NCI-H2029 treated with DMSO at 0.1 percent for 48 hours (cell line): ENCODE measurements around the gene CX3CR1.

ENCODE experiments used
- DNase-seq: peaks from one replicate; lab custom pipeline; 2025; lab: John Stamatoyannopoulos, UW

Gene CX3CR1

DNA sequence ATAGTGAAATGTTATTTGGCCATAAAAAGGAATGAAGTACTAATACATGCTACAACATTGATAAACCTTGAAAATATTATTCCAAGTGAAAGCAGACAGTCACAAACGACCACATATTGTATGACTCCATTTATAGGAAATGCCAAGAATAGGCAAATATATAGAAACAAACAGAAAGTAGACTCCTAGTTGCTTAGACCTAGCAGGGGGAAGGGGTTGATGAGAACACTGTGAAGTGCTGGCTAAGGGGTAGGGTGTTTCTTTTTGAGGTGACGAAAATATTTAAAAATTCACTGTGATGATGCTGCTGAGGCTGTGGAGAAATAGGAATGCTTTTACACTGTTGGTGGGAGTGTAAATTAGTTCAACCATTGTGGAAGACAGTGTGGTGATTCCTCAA is 56.9 kb downstream of the CX3CR1 start:
- DNase-seq = no peak

DNA sequence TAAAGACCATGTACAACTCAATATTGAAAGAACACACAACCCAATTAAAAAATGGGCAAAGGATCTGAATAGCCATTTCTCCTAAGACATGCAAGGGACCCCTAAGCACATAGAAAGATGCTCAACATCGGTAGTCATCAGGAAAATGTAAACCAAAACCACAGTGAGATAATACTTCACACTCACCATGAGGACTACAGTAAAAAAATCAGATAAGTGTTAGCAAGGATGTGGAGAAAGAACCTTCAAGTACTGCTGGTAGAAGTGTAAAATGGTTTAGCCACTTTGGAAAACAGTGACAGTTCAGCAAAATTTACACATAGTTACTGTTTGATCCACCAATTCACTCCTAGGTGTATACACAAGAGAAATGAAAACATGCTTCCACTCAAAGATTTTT is 57.4 kb downstream of the CX3CR1 start:
- DNase-seq = no peak

DNA sequence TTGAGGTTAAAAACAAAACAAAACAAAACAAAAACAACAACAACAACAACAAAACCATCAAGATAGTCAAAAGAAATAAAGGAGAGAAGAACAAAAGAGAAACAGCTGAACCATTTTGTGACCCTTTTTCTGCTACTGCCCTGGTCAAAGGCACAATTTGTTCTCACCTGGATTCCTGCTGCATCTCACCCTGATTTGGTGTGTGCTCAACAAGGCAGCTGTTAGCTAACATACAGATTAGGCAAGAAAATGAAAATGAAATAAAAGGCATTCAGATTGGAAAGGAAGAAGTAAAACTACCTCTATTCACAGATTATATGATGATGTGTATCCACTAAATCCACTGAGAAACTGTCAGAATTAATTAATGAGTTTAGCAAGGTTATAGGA is 58.7 kb downstream of the CX3CR1 start:
- DNase-seq = no peak

DNA sequence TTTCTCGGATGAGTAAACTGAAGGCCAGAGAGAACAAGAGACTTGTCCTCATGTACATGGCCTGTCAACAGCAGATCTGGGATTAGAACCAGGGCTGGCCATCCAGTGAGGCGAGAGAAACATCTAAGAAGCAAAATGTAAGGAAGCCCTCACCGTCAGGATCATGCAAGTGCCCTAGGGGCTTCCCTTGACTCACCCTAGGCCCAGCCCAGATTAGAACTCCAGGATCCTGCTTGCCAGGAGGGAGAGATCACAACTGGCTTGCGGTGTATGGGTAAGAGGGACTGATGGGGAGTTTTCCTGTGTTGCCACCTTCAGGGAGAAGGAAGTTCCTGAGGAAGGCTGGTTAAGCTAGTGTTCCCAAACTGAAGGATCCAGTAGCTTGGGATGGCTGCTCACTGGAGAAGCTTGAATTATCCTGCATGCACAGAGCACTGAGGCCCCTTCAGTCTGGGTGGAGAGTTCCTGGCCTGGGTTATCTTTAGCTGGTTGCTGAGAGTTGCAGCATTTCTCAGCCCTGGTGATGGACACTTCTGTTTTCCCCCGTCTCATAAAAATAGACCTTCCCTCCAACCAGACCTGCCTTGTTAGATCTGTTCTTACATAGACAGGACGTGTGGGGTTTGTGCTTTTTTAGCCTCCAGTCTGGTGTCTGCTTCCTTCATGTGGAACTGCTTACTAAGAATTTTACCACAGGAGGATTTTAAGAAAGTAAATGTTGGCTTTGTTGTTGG is 59.3 kb downstream of the CX3CR1 start:
- DNase-seq = no peak

DNA sequence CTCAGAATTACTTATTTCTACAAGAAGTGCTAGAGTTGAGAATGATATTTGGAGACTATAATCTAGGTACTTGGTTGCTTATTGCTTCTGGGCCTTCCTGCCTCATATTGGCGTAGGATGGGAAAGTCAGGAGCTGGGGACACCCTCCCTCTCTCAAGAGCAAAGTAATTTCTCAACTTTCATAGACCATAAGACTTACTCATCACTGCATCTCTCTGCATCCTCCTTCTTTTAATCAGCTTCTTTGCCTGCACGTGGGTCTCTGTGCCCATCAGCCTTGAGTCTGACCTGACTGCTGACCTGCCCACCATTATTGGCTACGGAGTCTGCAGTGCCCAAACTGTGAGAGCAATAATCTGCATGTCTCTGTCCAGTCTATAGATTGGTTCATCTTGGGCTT is 60.1 kb downstream of the CX3CR1 start:
- no peak for DNase-seq

DNA sequence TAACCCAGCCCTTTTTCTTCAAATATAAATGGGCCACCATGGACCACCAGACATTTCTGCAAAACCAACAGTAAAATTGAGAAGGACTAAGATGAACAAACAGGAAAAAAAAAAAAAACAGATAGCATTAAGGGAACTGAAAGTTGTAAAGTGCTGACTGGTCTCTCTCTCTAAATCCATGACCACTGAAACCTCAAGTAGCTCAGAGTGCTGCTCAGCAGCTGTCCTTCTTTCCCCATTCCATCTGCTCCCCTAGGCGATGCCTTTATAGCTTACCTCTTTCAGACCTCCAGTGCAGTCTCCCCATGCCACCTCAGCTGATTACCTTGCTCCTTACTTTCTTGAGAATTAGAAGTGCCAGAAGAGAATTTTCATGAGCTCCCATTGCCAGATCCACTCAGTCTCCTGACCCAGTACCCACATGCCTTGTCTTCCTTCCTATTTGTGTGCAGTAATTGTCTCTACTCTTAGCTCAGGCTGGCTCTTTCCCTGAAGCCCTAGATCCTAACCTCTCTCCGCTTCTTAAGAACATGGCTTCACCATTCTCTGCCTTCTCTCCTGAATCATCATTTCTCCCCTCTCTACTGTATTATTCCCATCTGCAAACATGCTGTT is 63.6 kb downstream of the CX3CR1 start:
- DNase-seq = no peak

DNA sequence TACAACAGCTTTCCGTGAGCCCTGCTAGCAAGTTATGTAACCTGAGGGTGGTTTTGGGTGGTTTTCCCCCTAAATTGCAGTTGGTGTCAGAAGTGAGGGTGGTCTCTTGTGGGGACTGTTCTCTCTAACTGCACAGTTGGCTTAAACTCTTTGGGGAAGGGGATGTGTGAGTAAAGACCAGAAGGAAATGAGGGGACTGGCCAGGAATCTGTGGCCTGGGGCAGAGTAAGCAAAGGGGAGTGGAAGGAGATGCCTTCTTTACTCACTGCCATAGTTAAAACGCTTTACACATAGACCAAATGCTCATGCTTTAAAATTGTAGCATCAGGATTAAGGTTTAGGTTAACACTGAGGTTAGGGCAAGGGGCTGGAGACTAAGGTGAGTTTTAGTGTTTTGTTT is 66.2 kb downstream of the CX3CR1 start:
- no peak for DNase-seq
